Adipose tissue (tissue), 3 donors: Measurements from ENCODE around the gene MRPL10. TPM values are rescaled to one million over a fixed set of nuclear protein-coding genes. Genes with fewer than 3 reads are reported as not detected.

ENCODE experiments used
- H3K27ac ChIP-seq: one replicate; pipeline ENCODE4 v1.5.1; 2013; ENCODE audit warnings: low read depth, low read length
- WGBS, 3 donors: extraction: QIAGEN DNeasy Blood & Tissue Kit; methylation state at CpG; one replicate each; pipeline ENCODE4 v1.1.7; 2013; 5-methylcytosine and 5-hydroxymethylcytosine counted together
- polyA plus RNA-seq, 3 donors: library from polyadenylated mRNA; stranded (reverse); fragments of 200-250 nt; gene quantifications; one replicate each; pipeline ENCODE4 v1.2.3, GENCODE V29; 2013
- donor health status: healthy with polysubstance abuse.
- donor health status: Bipolar disorder and iron deficiency.
- donor health status: healthy.

MRPL10 gene
- polyA plus RNA-seq, 3 donors: 42.3 to 52.0 (median 44.2) TPM

GRCh38 chr17:47862621-47863440 is 31.5 kb upstream of the MRPL10 start:
- H3K27ac ChIP-seq: no peak overlapping the region
- 71 to 79% (median 77%) methylated on average over 7 of the region's 7 CpGs for WGBS, 3 donors

- WGBS, 3 donors: 89 to 93% (median 89%) methylated on average over 5 of the region's 5 CpGs
- H3K27ac ChIP-seq: no peak overlapping the region
Observed at GRCh38 chr17:47860386-47860785, 29.0 kb upstream of the MRPL10 start.

GRCh38 chr17:47857551-47858455 is 26.5 kb upstream of the MRPL10 start:
- no peak overlapping the region for H3K27ac ChIP-seq
- WGBS, 3 donors: 69 to 75% (median 69%) methylated on average over 14 to 16 of the region's 16 CpGs

DNA sequence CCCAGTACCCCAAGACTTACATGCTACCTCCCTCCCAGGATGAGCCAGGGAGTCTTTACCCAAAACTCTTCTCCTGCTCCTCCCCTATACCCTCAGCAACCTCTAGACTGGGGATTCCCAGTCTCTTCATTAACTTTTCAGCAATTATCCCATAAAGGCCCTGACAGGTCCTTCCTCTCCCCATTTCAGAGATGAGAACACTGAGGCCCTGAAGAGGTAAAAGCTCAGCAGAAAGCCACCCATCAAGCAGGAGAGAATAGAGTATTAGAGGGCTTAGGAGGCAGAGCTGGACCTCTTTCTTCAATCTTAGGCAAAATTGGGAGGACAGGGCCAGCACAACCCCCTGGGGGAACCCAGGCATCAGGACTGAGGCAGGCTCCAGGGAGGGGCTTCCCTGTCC is 25.5 kb upstream of the MRPL10 start:
- no peak overlapping the region for H3K27ac ChIP-seq

DNA sequence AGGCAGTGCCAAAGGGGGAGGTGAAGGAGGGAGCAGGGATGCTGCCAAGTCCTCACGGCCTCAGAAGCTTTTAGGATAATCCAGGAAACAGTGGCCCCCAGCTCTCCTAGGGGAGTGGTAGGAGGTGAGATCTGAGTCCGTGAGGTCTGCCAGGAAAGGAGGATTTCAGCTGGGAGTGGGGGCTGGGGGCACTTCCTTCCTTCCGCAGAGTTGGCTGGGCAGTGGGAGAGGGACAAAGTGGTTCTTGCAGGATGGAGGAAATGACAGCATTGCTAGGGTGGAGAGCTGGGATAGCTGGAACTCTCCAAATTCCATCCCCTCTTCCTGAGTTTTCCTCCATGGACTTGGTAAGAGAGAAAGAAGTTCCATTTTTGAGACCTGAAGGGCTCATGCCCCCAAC is 24.4 kb upstream of the MRPL10 start:
- no peak overlapping the region for H3K27ac ChIP-seq

DNA sequence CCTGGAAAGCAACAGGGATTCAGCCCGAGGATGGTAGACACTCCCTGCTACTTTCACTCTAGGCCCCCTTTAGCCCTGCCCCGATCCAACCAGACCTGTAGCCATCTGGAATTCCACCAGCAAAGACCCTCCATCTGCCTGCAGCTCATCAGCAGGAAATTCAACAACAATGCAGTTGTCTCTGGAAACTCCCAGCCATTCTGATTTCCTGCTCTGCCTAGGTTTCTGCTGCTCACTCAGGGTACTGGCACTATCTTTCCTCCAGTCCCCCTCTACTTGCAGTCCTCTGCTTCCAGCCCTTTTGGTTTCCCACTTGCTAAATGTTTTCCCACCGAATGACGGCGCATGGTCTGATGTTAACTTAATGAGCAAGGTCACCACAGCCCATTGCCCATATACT is 22.3 kb upstream of the MRPL10 start:
- 27 to 50% (median 37%) methylated on average over 5 of the region's 5 CpGs for WGBS, 3 donors

More for the DNA sequence above, 24.4 kb upstream of the MRPL10 start:
- 22 to 37% (median 23%) methylated on average over 3 of the region's 3 CpGs for WGBS, 3 donors

GRCh38 chr17:47852113-47852949 is 21.0 kb upstream of the MRPL10 start:
- no peak overlapping the region for H3K27ac ChIP-seq
- WGBS, 3 donors: 22 to 40% (median 32%) methylated on average over 32 of the region's 32 CpGs

More for the DNA sequence above, 22.3 kb upstream of the MRPL10 start:
- H3K27ac ChIP-seq: no peak overlapping the region

- 36 to 45% (median 40%) methylated on average over 11 of the region's 11 CpGs for WGBS, 3 donors
- H3K27ac ChIP-seq: no peak overlapping the region
Observed at GRCh38 chr17:47851764-47852112, 20.4 kb upstream of the MRPL10 start.

DNA sequence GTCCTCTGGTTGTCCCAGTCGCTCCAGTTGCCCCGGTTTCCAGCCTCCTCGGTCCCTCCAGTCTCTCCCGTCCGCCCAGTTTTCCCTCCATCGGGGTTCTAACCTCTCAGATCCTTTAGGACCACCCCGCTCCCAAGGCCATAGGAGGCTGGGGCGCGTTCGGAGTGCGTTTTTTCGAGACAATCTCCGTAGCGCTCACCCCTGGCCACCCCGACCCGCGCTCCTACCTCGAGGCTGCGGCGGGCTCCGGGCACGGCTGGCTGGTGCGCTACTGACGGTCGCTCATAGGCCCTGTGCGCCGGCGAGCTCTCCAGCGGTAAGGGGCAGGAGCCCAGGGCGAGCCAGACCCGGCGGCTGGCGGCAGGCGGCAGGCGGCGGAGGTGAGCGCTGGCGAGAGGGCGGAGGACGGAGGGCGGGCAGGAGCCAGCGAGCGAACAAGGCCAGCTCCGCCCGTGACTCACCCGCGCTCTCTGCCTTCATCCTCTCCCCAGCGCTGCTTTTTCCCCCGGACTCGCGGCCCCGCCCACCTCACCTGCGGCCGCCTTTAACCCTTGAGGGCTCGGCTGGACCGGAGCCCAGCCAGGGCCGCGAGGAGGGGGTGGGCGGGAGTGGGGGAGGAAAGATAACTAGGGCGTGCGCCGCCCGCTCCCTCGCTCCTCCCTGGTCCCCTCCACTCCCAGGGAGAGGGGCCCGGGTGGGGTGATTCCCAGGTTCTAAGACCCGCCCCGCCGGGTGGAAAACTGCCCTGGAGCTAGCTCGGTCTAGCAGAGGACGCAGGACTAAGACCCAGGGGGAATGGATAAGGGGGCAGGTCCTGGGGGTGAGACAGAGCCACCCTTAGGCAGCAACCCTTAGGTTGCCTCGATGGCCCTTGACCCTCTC is 19.6 kb upstream of the MRPL10 start, which contains the start of gene SP6:
TSS of gene SP6 (minus strand) at position 472 of the 882 bp plus-strand sequence. CDS start 2,734 bp downstream, outside the sequence.
- WGBS, 3 donors: 6 to 8% (median 8%) methylated on average over 53 to 71 of the region's 71 CpGs
- H3K27ac ChIP-seq: no peak within 1 kb of the TSS

DNA sequence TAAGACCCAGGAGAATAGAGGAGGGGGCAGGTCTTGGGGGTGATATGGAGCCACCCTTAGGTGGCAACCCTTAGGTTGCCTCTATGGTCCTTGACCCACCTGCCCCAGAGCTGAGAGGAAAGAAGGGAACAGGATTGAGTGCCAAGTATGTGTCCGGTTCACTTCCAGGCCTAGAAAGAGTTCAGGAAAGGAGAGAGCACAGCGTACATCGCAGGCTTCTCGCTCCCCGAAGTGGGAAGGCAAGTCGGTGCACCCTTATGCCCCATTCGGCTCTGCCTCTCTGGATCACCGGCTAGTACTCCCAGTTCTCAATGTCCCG is 19.0 kb upstream of the MRPL10 start:
- whole genome bisulfite sequencing, 3 donors: 49 to 67% (median 66%) methylated on average over 9 of the region's 9 CpGs
- no peak overlapping the region for H3K27ac ChIP-seq

GRCh38 chr17:47848198-47848513 is 16.8 kb upstream of the MRPL10 start:
- H3K27ac ChIP-seq: no peak overlapping the region
- 38 to 66% (median 50%) methylated on average over 23 of the region's 23 CpGs for WGBS, 3 donors

DNA sequence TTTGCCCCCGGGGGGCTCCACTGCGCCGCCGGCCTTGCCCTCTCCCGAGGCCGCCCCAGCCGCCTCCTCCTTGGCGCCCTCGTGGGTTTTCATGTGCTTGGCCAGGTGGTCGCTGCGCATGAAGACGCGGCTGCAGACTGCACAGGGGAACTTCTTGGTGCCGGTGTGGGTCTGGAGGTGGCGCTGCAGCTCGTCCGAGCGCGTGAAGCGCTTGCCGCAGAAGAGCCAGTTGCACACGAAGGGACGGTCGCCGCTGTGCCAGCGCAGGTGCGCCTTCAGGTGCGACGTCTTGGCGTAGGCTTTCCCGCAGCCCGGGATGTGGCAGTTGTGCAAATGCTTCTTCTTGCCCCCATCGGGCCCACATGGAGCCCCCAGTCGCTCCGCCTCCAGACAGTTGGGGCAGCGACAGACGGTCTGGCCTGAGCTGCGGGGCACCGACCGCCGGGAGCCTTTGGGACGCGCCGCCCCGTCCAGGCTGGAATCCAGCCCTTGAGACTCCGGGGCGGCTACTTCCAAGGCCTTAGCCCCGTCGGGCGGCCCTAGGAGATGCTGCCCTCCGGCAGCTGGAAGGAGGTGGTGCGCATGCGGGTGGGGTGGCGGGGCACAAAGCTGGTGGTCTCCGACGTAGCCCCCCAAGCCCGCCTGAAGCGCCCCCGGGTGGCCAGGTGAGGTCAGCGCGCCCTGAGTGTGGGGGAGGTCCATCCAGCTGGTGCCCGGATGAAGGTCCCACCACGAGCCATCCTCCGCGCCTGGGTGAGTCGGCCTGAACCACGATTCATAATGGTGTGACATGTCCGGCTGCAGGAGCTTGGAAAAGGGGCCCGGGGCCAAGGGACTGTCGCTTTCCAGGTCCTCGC is 16.2 kb upstream of the MRPL10 start:
- H3K27ac ChIP-seq: no peak overlapping the region
- WGBS, 3 donors: 14 to 39% (median 30%) methylated on average over 59 to 71 of the region's 71 CpGs

DNA sequence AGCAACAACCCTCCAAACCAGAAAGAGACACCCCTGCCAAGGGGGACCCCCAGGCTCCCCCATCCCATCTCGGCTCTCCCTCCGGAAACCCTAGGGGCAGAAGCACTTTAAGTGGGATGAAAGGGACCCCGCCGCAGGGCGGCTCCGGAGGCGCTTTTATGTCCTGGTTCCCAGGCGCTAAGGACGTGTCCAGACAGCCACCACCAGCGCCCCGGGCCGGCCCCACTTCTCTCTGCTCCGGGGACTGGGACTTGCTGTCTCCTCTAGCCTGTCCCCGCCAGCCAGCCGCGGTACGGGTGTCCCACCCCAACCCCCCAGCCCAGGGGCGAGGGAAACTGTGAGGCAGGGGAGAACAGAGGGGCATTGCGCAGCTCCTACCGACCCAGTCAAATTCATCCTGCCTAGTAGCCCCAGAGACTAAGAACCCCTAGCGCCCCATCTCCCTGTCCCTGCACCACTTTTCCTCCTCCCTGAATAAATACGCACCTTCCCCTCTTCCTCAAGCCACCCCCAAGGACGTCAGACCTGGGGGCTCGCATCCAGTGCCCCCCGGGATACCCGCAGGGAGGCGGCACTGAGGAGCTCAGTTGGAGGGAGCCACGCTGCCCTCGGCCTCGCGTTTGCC is 15.5 kb upstream of the MRPL10 start:
- no peak overlapping the region for H3K27ac ChIP-seq
- WGBS, 3 donors: 11 to 34% (median 19%) methylated on average over 31 of the region's 31 CpGs

- WGBS, 3 donors: 63 to 81% (median 80%) methylated on average over 3 of the region's 3 CpGs
- H3K27ac ChIP-seq: no peak overlapping the region
Observed at GRCh38 chr17:47845716-47846075, 14.4 kb upstream of the MRPL10 start.

GRCh38 chr17:47844814-47845715 is 13.7 kb upstream of the MRPL10 start:
- WGBS, 3 donors: 60 to 73% (median 72%) methylated on average over 4 of the region's 4 CpGs
- no peak overlapping the region for H3K27ac ChIP-seq

GRCh38 chr17:47844227-47844626 is 12.9 kb upstream of the MRPL10 start:
- H3K27ac ChIP-seq: no peak overlapping the region
- WGBS, 3 donors: 51 to 74% (median 72%) methylated on average over 5 of the region's 5 CpGs
